Activated naive CD4-positive, alpha-beta T cell (primary cell): ENCODE measurements around the gene APOA1.

Experiments used
- DNase-seq, 4 experiments: peaks; one replicate each; lab custom pipeline; 2025; lab: John Stamatoyannopoulos, UW

APOA1 gene

GRCh38 chr11:116833816-116834534 is 3.4 kb downstream of the APOA1 start:
- DNase-seq, result no peak

DNA sequence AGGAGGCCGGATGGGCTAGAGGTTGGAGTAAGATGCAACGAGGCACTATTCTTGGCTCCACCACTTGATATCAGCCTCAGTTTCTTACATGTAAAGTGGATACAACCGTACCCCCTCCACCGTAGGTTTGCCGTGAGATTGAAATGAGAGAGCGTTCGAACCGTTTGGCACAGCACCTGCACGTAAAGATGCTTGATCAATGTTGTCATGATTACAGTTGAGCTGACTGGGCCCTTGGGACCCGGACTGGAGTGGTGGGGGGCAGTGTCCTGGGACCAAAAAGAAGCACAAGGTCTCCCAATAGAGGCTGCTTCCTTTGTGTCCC is 4.0 kb downstream of the APOA1 start:
- no peak for DNase-seq

- no peak for DNase-seq
Measured at GRCh38 chr11:116832350-116833290, 4.8 kb downstream of the APOA1 start.

DNA sequence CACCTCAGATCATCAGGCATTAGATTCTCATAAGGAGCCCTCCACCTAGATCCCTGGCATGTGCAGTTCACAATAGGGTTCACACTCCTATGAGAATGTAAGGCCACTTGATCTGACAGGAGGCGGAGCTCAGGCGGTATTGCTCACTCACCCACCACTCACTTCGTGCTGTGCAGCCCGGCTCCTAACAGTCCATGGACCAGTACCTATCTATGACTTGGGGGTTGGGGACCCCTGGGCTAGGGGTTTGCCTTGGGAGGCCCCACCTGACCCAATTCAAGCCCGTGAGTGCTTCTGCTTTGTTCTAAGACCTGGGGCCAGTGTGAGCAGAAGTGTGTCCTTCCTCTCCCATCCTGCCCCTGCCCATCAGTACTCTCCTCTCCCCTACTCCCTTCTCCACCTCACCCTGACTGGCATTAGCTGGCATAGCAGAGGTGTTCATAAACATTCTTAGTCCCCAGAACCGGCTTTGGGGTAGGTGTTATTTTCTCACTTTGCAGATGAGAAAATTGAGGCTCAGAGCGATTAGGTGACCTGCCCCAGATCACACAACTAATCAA is 5.6 kb downstream of the APOA1 start:
- no peak for DNase-seq

DNA sequence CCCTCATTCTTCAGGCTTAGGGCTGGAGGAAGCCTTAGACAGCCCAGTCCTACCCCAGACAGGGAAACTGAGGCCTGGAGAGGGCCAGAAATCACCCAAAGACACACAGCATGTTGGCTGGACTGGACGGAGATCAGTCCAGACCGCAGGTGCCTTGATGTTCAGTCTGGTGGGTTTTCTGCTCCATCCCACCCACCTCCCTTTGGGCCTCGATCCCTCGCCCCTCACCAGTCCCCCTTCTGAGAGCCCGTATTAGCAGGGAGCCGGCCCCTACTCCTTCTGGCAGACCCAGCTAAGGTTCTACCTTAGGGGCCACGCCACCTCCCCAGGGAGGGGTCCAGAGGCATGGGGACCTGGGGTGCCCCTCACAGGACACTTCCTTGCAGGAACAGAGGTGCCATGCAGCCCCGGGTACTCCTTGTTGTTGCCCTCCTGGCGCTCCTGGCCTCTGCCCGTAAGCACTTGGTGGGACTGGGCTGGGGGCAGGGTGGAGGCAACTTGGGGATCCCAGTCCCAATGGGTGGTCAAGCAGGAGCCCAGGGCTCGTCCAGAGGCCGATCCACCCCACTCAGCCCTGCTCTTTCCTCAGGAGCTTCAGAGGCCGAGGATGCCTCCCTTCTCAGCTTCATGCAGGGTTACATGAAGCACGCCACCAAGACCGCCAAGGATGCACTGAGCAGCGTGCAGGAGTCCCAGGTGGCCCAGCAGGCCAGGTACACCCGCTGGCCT is 7.1 kb downstream of the APOA1 start:
- DNase-seq, result no peak

DNA sequence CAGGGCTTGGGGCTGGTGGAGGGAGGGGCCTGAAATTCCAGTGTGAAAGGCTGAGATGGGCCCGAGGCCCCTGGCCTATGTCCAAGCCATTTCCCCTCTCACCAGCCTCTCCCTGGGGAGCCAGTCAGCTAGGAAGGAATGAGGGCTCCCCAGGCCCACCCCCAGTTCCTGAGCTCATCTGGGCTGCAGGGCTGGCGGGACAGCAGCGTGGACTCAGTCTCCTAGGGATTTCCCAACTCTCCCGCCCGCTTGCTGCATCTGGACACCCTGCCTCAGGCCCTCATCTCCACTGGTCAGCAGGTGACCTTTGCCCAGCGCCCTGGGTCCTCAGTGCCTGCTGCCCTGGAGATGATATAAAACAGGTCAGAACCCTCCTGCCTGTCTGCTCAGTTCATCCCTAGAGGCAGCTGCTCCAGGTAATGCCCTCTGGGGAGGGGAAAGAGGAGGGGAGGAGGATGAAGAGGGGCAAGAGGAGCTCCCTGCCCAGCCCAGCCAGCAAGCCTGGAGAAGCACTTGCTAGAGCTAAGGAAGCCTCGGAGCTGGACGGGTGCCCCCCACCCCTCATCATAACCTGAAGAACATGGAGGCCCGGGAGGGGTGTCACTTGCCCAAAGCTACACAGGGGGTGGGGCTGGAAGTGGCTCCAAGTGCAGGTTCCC is 7.8 kb downstream of the APOA1 start, which contains the start of gene APOC3:
TSS of gene APOC3 (plus strand) at position 383 of the 659 bp plus-strand sequence. CDS start 676 bp downstream, outside the sequence.
- no peak for DNase-seq

GRCh38 chr11:116828632-116829524 is 8.5 kb downstream of the APOA1 start:
- no peak for DNase-seq

DNA sequence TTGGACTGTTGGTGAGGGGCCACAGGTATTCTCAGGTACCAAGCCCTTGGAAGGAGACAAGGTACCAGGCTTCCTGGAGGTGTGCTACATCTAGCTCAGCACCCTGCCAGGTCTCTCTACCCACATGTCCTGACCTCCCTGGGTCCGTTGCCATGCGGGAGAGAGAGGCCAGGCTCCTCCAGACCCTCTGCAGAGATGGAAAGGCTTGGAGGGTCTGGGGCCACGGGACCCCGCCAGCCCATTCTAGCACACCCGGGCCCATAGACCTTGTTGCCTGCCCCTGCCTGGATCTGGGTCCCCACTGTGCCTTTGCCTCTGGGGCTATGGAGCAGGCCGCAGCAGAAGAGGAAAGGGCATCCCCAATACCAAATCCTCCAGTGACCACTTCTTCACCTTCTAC is 10.0 kb downstream of the APOA1 start:
- DNase-seq, result no peak

- no peak for DNase-seq
Measured at GRCh38 chr11:116826751-116827431, 10.5 kb downstream of the APOA1 start.

DNA sequence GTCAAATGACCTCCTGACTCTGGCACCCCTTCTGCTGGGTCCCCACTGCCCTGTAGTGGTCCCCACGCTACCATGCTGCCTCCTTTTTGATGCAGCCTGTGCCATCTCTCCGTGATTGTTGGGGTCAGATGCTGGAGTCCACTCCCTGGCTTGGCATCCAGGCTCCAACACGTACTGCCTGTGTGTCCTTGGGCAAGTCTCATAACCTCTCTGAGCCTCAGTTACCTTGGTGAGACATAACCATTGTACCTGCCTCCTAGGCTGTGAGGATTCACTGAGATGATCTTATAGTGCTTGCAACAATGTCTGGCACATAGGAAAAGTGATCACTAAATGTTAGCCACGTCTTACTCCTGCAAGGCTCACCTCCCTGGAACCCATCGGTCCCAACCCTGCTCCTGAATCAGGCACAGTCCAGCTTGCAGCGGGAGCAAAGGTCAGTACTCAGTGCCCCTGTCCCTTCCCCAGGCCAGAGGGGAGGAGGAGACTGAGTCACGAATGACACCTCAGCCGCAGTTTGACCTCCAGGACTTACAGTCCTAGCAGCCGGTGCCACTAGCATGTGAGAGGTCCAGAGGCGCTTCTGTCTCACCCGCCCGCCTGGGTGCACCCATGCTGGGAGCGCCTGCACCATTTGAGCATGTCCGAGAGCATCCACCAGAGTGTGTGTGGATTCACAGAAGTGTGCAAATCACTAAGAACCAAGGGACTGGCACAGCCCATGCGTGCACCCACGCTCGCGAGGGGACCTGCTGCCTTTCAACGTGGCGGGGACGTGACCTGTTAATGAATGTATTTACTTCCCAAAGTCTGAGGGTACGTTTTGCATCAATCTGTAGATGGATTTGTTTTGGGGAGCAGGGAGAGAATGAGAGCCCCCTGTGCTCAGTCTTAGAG is 11.3 kb downstream of the APOA1 start:
- DNase-seq, result no peak

GRCh38 chr11:116825434-116825833 is 12.0 kb downstream of the APOA1 start:
- no peak for DNase-seq

DNA sequence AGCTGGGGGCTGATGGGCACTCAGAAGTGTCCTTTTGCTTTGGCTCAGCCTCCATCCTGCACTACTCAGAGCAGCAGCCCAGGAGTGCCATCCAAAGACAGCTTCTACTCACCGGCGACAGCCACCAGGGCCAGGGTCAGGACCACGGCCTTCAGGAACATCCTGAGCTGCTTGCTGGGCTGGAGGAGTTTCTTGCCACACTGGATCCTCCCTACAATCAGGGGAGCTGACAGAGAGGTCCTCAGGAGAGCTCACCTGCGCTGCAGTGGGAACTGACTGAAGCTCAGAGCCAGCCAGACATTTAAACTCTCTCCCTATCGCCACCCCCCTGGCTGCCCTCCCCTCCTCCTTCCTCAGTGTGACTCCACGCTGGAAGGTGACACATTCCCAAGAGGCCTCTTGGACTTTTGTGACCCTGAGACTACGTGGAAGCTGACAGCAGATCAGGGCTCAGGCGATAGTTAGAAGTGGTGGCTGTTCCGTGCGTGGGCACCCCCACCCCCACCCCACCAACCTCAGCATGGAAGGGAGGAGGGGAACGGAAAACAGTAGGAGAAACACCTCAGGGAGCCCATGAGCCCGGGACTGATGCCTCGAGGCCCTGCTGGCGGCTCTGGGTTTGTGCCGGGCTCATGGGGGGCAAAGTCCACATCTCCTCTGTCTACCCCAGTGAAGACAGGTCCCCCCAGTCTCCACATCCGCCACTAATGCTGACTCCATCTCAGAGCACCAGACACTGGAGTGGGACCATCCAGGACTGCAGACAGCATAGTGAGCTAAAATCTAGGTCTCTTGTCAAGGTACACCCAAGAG is 14.2 kb downstream of the APOA1 start, which contains the start of gene APOA4:
TSS of gene APOA4 (minus strand) at position 274 of the 813 bp plus-strand sequence. CDS start at position 161, 113 bp downstream.
- no peak for DNase-seq

GRCh38 chr11:116822575-116822974 is 14.8 kb downstream of the APOA1 start:
- no peak for DNase-seq

- no peak for DNase-seq
Measured at GRCh38 chr11:116821050-116821918, 16.1 kb downstream of the APOA1 start.

- no peak for DNase-seq
Measured at GRCh38 chr11:116819049-116819448, 18.4 kb downstream of the APOA1 start.

- DNase-seq, result no peak
Measured at GRCh38 chr11:116814502-116814901, 22.9 kb downstream of the APOA1 start.
